Breast epithelium (tissue), 4 donors: ENCODE results near the gene FGA. TPM values are rescaled to one million over a fixed set of nuclear protein-coding genes. Genes with fewer than 3 reads are reported as not detected.
"Not testable (repeated sequence)": the region's sequence is repeated elsewhere in the genome, so short reads cannot be mapped to it uniquely, and the experiment has no call there.

Experiments used
- DNase-seq, 2 donors: peaks; one replicate each; pipeline ENCODE4 v3.0.0-alpha.2; 2019; ENCODE audit warnings: low spot score in 2 of 2
- H3K27ac ChIP-seq, 2 donors: fragments of 200-600 bp; sonication (generic) in 1 of 2; one replicate each; pipeline ENCODE4 v1.5.1; 2016 to 2019; ENCODE audit warnings: mild to moderate bottlenecking in 1 of 2
- H3K27me3 ChIP-seq, 2 donors: fragments of 200-600 bp; sonication (generic) in 1 of 2; one replicate each; pipeline versions ENCODE4 v1.5.1 to v1.6.0; 2017 to 2019; ENCODE audit warnings: control low read depth in 1 of 2, mild to moderate bottlenecking in 1 of 2
- H3K36me3 ChIP-seq: fragments of 200-600 bp; one replicate; pipeline ENCODE4 v1.5.1; 2019
- H3K4me1 ChIP-seq, 2 donors: fragments of 200-600 bp; sonication (generic); one replicate each; pipeline ENCODE4 v1.5.1; 2016 to 2019; ENCODE audit warnings: control low read depth in 1 of 2
- H3K4me3 ChIP-seq, 3 donors: fragments of 200-600 bp; sonication (generic); 1 replicate in 2 of 3; 2 replicates in 1 of 3; pipeline ENCODE4 v1.5.1; 2016 to 2019; ENCODE audit warnings: mild to moderate bottlenecking in 3 of 3, moderate library complexity in 2 of 3
- H3K9me3 ChIP-seq, 2 donors: fragments of 200-600 bp; sonication (generic) in 1 of 2; one replicate each; pipeline ENCODE4 v1.5.1; 2016 to 2019; ENCODE audit warnings: control low read depth in 1 of 2
- CTCF ChIP-seq, 3 donors: fragments of 450-650 bp; IDR thresholded peaks; one replicate each; pipeline ENCODE4 v1.5.1; 2016 to 2017; ENCODE audit warnings: antibody characterized with exemption in 3 of 3, mild to moderate bottlenecking in 3 of 3, moderate library complexity in 3 of 3
- POLR2A ChIP-seq: fragments of 450-650 bp; IDR thresholded peaks from one replicate; pipeline ENCODE4 v1.6.1; 2016; ENCODE audit warnings: antibody characterized with exemption, mild to moderate bottlenecking, moderate library complexity
- POLR2AphosphoS5 ChIP-seq, 3 donors: sonication (generic); formaldehyde crosslinking; IDR thresholded peaks; one replicate each; pipeline ENCODE4 v1.6.1; 2017; ENCODE audit warnings: antibody characterized with exemption in 3 of 3
- intact Hi-C: fragments of 100-400 bp; cut with DNase I; formaldehyde crosslinking; loops from one replicate; pipeline ENCODE4 v1.15.1; 2023; ENCODE audit warnings: low total_unique reads
- total RNA-seq, 3 donors: library from RNA; depleted of rRNA; stranded (reverse); fragments of >200 nt; gene quantifications; one replicate each; pipeline ENCODE4 v1.1.0, GENCODE V29; 2016

Gene FGA
- total RNA-seq, 3 donors from 2014 or later: 0.66 TPM; not detected in 2

- Histone ChIP-seq H3K4me3 (no peak overlapping the region), H3K27ac (no peak overlapping the region), H3K36me3 (no peaks in the 10 kb centered on the region), H3K4me1 (no peaks in the 10 kb centered on the region), H3K9me3 (no peaks in the 10 kb centered on the region), H3K27me3 (no peaks in the 10 kb centered on the region)
- DNase-seq: no peak
- no peak for TF ChIP-seq POLR2AphosphoS5 (IDR thresholded peaks at IDR 0.05)
- TF ChIP-seq CTCF (IDR thresholded peaks at IDR 0.05): no peak
- TF ChIP-seq POLR2A: no peak
- intact Hi-C loops: no loop called here
Observed at GRCh38 chr4:154602404-154603020, 12.0 kb upstream of the FGA start.

GRCh38 chr4:154597798-154598774 is 7.5 kb upstream of the FGA start:
- no peak for DNase-seq
- TF ChIP-seq CTCF (IDR thresholded peaks at IDR 0.05): no peak
- no peak for TF ChIP-seq POLR2AphosphoS5 (IDR thresholded peaks at IDR 0.05)
- TF ChIP-seq POLR2A: no peak
- Histone ChIP-seq H3K4me1 (no peaks in the 10 kb centered on the region), H3K4me3 (no peak overlapping the region), H3K36me3 (no peaks in the 10 kb centered on the region), H3K9me3 (no peaks in the 10 kb centered on the region), H3K27me3 (no peaks in the 10 kb centered on the region), H3K27ac (no peak overlapping the region)
- intact Hi-C loops: loop anchor here (10.0 kb wide), 1 partner anchor 287 kb away; no protein-coding TSS in a partner anchor

DNA sequence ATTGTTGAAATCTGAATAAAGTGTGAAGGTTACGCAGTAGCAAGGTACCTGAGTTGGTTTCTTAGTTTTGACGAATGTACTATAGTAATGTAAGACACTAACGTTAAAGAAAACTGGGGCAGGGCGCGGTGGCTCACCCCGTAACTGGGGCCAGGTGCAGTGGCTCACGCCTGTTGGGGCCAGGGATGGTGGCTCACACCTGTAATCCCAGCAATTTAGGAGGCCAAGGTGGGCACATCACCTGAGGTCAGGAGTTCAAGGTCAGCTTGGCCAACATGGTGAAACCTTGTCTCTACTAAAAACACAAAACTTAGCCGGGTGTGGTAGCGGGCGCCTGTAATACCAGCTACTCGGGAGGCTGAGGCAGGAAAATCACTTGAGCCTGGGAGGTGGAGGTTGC is 6.7 kb upstream of the FGA start:
- intact Hi-C loops: loop anchor here (10.0 kb wide), 1 partner anchor 288 kb away; no protein-coding TSS in a partner anchor
- H3K27ac ChIP-seq, H3K36me3 ChIP-seq, DNase-seq, H3K4me1 ChIP-seq, H3K27me3 ChIP-seq, H3K4me3 ChIP-seq, H3K9me3 ChIP-seq: not testable (repeated sequence)

DNA sequence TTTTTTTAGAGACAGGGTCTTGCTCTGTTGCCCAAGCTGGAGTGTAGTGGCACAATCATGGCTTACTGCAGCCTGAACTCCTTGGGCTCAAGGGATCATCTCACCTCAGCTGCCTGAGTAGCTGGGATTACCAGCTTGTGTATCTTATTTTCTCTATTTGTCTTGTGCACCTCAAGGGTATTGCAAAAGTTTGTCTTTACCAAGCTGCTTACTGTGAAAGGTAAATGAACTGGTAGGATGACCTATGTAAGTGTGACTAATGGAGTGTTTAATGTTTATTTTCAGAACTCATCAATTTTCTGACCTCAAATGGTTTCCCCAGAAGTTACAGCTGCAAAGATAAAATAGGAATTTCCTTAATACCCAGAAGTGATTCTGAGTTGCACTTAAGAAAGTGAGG is 5.3 kb upstream of the FGA start:
- no peaks in the 10 kb centered on the region for H3K27me3 ChIP-seq
- TF ChIP-seq POLR2AphosphoS5 (IDR thresholded peaks at IDR 0.05) (no peak), CTCF (IDR thresholded peaks at IDR 0.05) (no peak), POLR2A (no peak)
- no peaks in the 10 kb centered on the region for H3K4me1 ChIP-seq
- H3K36me3 ChIP-seq: no peaks in the 10 kb centered on the region
- H3K9me3 ChIP-seq: no peaks in the 10 kb centered on the region
- intact Hi-C loops: loop anchor here (10.0 kb wide), 1 partner anchor 289 kb away; no protein-coding TSS in a partner anchor
- no peak overlapping the region for H3K4me3 ChIP-seq
- DNase-seq: no peak
- no peak overlapping the region for H3K27ac ChIP-seq

DNA sequence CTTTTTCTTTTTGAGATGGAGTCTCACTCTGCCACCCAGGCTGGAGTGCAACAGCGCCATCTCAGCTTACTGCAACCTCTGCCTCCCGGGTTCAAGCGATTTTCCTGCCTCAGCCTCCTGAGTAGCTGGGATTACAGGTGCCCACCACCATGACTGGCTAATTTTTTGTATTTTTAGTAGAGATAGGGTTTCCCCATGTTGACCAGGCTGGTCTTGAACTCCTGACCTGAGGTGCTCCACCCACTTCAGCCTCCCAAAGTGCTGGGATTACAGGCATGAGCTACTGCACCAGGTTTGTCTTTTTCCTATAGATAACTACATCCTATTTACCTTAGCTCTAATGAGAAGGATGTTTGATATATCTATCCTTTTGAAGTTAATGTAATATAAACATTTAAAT is 3.8 kb upstream of the FGA start:
- H3K27ac ChIP-seq, H3K4me3 ChIP-seq, H3K9me3 ChIP-seq, H3K4me1 ChIP-seq, DNase-seq, H3K27me3 ChIP-seq, H3K36me3 ChIP-seq: not testable (repeated sequence)
- intact Hi-C loops: loop anchor here (10.0 kb wide), 1 partner anchor 290 kb away; no protein-coding TSS in a partner anchor

- DNase-seq: no peak
- Histone ChIP-seq H3K4me3 (no peak overlapping the region), H3K9me3 (no peaks in the 10 kb centered on the region), H3K4me1 (no peaks in the 10 kb centered on the region), H3K27ac (no peak overlapping the region), H3K27me3 (no peaks in the 10 kb centered on the region), H3K36me3 (no peaks in the 10 kb centered on the region)
- no peak for TF ChIP-seq POLR2AphosphoS5 (IDR thresholded peaks at IDR 0.05)
- no peak for TF ChIP-seq POLR2A
- TF ChIP-seq CTCF (IDR thresholded peaks at IDR 0.05): no peak
- intact Hi-C loops: loop anchor here (10.0 kb wide), 1 partner anchor 291 kb away; no protein-coding TSS in a partner anchor
Observed at GRCh38 chr4:154593868-154594267, 3.3 kb upstream of the FGA start.
